Neural cell (in vitro differentiated cells): ENCODE measurements around the gene COMMD9. TPM values are rescaled to one million over a fixed set of nuclear protein-coding genes. Genes with fewer than 3 reads are reported as not detected.

Experiments
- H2AFZ ChIP-seq: fragments of 200-600, 300-800 bp; sonication (generic), shearing (Covaris generic); 2 replicates; pipeline ENCODE4 v1.6.0; 2014; ENCODE audit warnings: low read depth, mild to moderate bottlenecking, antibody characterized with exemption, low read length, moderate library complexity
- H3F3A ChIP-seq: fragments of 200-600 bp; shearing (Covaris generic); 2 replicates; pipeline ENCODE4 v1.6.1; 2016; ENCODE audit warnings: mild to moderate bottlenecking, moderate library complexity, mixed read lengths, antibody characterized with exemption, low read length; ENCODE audit not compliant: insufficient read depth, poor library complexity, severe bottlenecking
- H3K27ac ChIP-seq: fragments of 200-600, 300-800 bp; sonication (generic), shearing (Covaris generic); 2 replicates; pipeline ENCODE4 v1.5.1; 2014; ENCODE audit warnings: mild to moderate bottlenecking, low read length, moderate library complexity
- H3K27me3 ChIP-seq: fragments of 300-800, 200-600 bp; sonication (generic), shearing (Covaris generic); 2 replicates; pipeline ENCODE4 v1.6.0; 2014; ENCODE audit warnings: mild to moderate bottlenecking, low read depth, low read length, moderate library complexity; ENCODE audit not compliant: insufficient read depth
- H3K36me3 ChIP-seq: fragments of 300-800, 200-600 bp; sonication (generic), shearing (Covaris generic); 2 replicates; pipeline ENCODE4 v1.5.1; 2014; ENCODE audit warnings: mild to moderate bottlenecking, antibody characterized with exemption, low read length, moderate library complexity; ENCODE audit not compliant: insufficient read depth
- H3K4me2 ChIP-seq: fragments of 300-800, 200-600 bp; sonication (generic), shearing (Covaris generic); 2 replicates; pipeline ENCODE4 v1.6.0; 2014; ENCODE audit warnings: mild to moderate bottlenecking, low read length
- H3K4me3 ChIP-seq: fragments of 300-800, 200-600 bp; sonication (generic), shearing (Covaris generic); 2 replicates; pipeline ENCODE4 v1.5.1; 2014; ENCODE audit warnings: mild to moderate bottlenecking, low read length, moderate library complexity
- H3K79me2 ChIP-seq: fragments of 200-600 bp; shearing (Covaris generic); replicated peaks from 2 replicates; pipeline ENCODE4 v1.6.0; 2014; ENCODE audit warnings: mild to moderate bottlenecking, low read length, moderate library complexity; ENCODE audit not compliant: insufficient read depth
- H3K9ac ChIP-seq: fragments of 300-800, 200-600 bp; sonication (generic), shearing (Covaris generic); 2 replicates; pipeline ENCODE4 v1.6.1; 2016; ENCODE audit warnings: mild to moderate bottlenecking, low read length, mixed read lengths
- H3K9me2 ChIP-seq: fragments of 200-600 bp; shearing (Covaris generic); 2 replicates; pipeline ENCODE4 v1.6.1; 2016; ENCODE audit warnings: mild to moderate bottlenecking, low read length, mixed read lengths; ENCODE audit not compliant: insufficient read depth
- H3K9me3 ChIP-seq: fragments of 200-600, 300-800 bp; sonication (generic), shearing (Covaris generic); 2 replicates; pipeline ENCODE4 v1.6.1; 2016; ENCODE audit warnings: mild to moderate bottlenecking, mixed run types, low read length, moderate library complexity, mixed read lengths
- H4K20me1 ChIP-seq: fragments of 200-600 bp; shearing (Covaris generic); 2 replicates; pipeline ENCODE4 v1.6.1; 2016; ENCODE audit warnings: mild to moderate bottlenecking, mixed run types; ENCODE audit not compliant: insufficient read depth
- CTCF ChIP-seq: fragments of 450-650 bp; IDR thresholded peaks from 2 replicates; pipeline ENCODE4 v1.5.1; 2014; ENCODE audit warnings: antibody characterized with exemption, mild to moderate bottlenecking, moderate library complexity; ENCODE audit not compliant: poor library complexity, severe bottlenecking
- EP300 ChIP-seq: fragments of 450-650 bp; conservative IDR thresholded peaks from 2 replicates; pipeline ENCODE4 v1.6.1; 2014; ENCODE audit warnings: antibody characterized with exemption, mild to moderate bottlenecking, moderate library complexity; ENCODE audit not compliant: poor library complexity, severe bottlenecking
- EZH2 ChIP-seq: fragments of 200-600, 300-800 bp; shearing (Covaris generic), sonication (generic); IDR thresholded peaks from 2 replicates; pipeline ENCODE4 v1.6.1; 2014; ENCODE audit warnings: antibody characterized with exemption, low read length, borderline replicate concordance, mild to moderate bottlenecking; ENCODE audit not compliant: insufficient read depth, poor library complexity, severe bottlenecking
- MXI1 ChIP-seq: fragments of 450-650 bp; conservative IDR thresholded peaks from 2 replicates; pipeline ENCODE4 v1.6.1; 2014; ENCODE audit warnings: antibody characterized with exemption, mild to moderate bottlenecking; ENCODE audit not compliant: poor library complexity, severe bottlenecking
- POLR2AphosphoS5 ChIP-seq: IDR thresholded peaks from 2 replicates; pipeline ENCODE4 v1.6.1; 2012
- RAD21 ChIP-seq: fragments of 450-650 bp; conservative IDR thresholded peaks from 2 replicates; pipeline ENCODE4 v1.6.1; 2014; ENCODE audit warnings: antibody characterized with exemption, mild to moderate bottlenecking, moderate library complexity
- REST ChIP-seq: IDR thresholded peaks from 2 replicates; pipeline ENCODE4 v1.6.1; 2012; ENCODE audit warnings: borderline replicate concordance
- SMC3 ChIP-seq: fragments of 450-650 bp; conservative IDR thresholded peaks from 2 replicates; pipeline ENCODE4 v1.6.1; 2014; ENCODE audit warnings: antibody characterized with exemption, mild to moderate bottlenecking, moderate library complexity; ENCODE audit not compliant: poor library complexity
- TAF1 ChIP-seq: IDR thresholded peaks from 2 replicates; pipeline ENCODE4 v1.6.1; 2012; ENCODE audit warnings: low read depth
- polyA plus RNA-seq: library from polyadenylated mRNA; depleted of rRNA; stranded (reverse); fragments of >200 nt; gene quantifications from 2 replicates; pipeline ENCODE4 v1.2.3, GENCODE V29; 2014

The COMMD9 gene
- polyA plus RNA-seq, 1 donor from 2014 or later: 119 TPM

- Histone ChIP-seq H3K9ac (no peak overlapping the region), H3F3A (no peaks in the 10 kb centered on the region), H4K20me1 (no peaks in the 10 kb centered on the region), H3K79me2 (no peaks in the 10 kb centered on the region), H3K4me3 (no peak overlapping the region), H3K27me3 (no peaks in the 10 kb centered on the region), H2AFZ (no peak overlapping the region), H3K9me2 (no peaks in the 10 kb centered on the region), H3K27ac (no peak overlapping the region), H3K9me3 (no peaks in the 10 kb centered on the region), H3K36me3 (no peaks in the 10 kb centered on the region), H3K4me2 (no peak overlapping the region)
- no peak for TF ChIP-seq SMC3
- no peak for TF ChIP-seq EZH2
- no peak for TF ChIP-seq POLR2AphosphoS5
- TF ChIP-seq TAF1: no peak
- no peak for TF ChIP-seq EP300
- no peak for TF ChIP-seq CTCF
- TF ChIP-seq RAD21: no peak
- no peak for TF ChIP-seq REST
- TF ChIP-seq MXI1: no peak
Observed at GRCh38 chr11:36238881-36239280, 50.3 kb downstream of the COMMD9 start.

GRCh38 chr11:36238036-36238631 lies 51.1 kb downstream of the COMMD9 start:
- no peak overlapping the region for H3K4me2 ChIP-seq
- H3K9me3 ChIP-seq: no peaks in the 10 kb centered on the region
- no peaks in the 10 kb centered on the region for H3K9me2 ChIP-seq
- no peak overlapping the region for H3K9ac ChIP-seq
- H3K79me2 ChIP-seq: no peaks in the 10 kb centered on the region
- no peaks in the 10 kb centered on the region for H4K20me1 ChIP-seq
- no peak for TF ChIP-seq CTCF
- TF ChIP-seq EZH2: no peak
- TF ChIP-seq MXI1: no peak
- no peak for TF ChIP-seq SMC3
- TF ChIP-seq POLR2AphosphoS5: no peak
- TF ChIP-seq TAF1: no peak
- TF ChIP-seq EP300: no peak
- no peak for TF ChIP-seq RAD21
- no peak for TF ChIP-seq REST
- H3K4me3 ChIP-seq: no peak overlapping the region
- H3K27ac ChIP-seq: no peak overlapping the region
- no peaks in the 10 kb centered on the region for H3K27me3 ChIP-seq
- H2AFZ ChIP-seq: no peak overlapping the region
- no peaks in the 10 kb centered on the region for H3F3A ChIP-seq
- no peaks in the 10 kb centered on the region for H3K36me3 ChIP-seq
